HG03354 (cell line): ENCODE data around the gene FAM135A.
A peak's percentile ranks its signal among the peaks of the same experiment; 100 is the strongest.

ENCODE experiments used
- ATAC-seq: cut with Tn5 transposase; IDR thresholded peaks from one replicate; pipeline ENCODE4 v1.9.1; 2021; ENCODE audit warnings: mild to moderate bottlenecking; ENCODE audit not compliant: unreplicated experiment, poor library complexity, severe bottlenecking

FAM135A gene

GRCh38 chr6:70395301-70395672 is 18.0 kb upstream of the FAM135A start:
- no peak for ATAC-seq

DNA sequence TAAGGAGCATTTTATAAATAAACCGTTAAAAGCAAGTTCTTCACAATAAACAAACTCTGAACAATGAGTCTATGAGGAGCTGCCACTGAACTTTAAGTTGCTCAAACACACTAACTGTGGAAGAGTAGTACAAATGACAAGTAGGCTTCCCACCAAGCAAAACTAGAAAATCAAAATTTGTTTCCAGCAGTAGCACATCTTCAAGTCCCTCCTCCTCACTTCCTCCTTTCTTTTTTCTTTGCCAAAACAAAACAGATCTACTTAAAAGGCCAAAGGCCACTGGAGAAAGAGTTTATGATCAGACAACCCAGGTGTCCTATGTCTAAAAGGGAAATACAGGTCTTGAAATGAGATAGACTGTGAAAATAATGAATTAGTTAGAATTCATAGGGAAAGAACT is 17.1 kb upstream of the FAM135A start:
- ATAC-seq, result no peak

DNA sequence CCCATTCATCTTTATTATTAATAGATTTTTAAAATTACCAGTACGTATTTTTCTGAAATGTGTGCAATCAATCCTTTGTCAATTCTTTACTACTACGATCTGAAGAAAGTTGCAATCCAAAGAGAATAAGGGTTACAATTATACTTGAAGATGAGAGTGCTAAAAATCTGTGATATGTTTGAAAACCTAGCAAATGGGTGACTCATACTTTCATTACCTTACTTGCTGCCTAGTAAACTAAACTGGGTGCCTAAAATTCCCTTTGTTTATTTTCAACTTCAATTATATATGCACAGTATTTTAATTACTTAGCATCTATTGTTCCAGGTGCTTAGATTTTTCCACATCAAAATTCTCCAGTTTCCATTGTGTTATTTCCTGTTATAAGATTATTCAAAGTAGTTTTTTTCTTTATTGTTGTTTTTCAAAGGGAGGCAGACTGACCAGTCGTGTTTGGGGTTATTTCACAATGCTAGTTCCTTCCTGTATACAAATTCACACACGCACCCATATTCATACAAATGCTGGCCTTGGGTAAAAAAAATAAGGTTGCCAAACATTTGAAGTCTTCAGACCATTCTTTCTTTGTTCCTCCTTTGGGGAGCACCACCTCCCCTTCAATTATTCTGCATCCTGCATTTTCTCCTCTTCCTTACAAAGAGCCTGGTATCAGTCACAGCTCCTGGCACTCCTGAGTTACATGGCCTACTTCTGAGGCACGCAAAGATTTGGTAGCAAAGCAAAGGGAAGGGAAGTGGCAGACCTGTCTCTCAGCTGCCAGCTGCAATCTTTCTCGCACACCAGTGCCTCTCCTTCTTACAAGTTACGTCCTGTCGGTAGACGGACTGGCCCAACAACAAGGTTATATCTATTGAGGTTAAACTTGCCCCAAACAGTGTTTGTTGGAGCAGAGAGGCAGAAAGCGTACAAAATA is 16.2 kb upstream of the FAM135A start:
- peak; percentile 65 for ATAC-seq

GRCh38 chr6:70398783-70399728 is 14.3 kb upstream of the FAM135A start:
- peak; percentile 46 for ATAC-seq

DNA sequence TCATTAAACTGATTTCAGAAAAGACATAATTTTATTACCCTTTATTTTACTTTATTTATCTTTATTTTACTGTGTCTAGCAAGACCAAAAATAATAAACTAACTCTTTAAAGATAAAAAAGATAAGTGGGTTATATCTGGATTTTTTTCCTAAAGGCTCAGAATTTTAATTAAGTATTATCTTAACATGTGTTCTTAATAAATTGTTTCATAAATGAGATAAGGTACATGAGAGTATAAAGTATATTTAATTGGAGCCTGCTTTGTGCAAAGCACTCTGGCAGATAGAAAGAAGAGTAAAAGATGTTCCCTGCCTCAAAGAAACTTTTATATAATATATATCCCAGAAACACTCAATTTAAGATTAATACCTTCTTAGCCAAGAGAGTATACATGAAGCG is 8.7 kb upstream of the FAM135A start:
- no peak for ATAC-seq

DNA sequence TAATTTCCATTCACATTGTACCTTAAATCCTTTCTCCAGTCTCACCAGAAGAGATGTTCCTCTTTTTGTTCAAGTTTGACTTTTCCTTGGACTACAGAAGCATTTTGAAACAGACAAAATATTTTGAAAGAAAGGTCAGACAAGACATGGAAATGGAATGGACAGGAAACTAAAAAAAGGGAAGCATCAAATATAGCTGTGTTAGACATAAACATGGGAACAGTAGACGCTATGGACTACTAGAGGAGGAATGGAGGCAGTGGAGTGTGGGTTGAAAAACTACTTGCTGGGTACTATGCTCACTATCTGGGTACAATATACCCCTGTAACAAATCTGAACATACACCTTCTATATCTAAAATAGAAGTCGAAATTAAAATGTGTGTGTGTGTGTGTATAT is 4.1 kb upstream of the FAM135A start:
- no peak for ATAC-seq

DNA sequence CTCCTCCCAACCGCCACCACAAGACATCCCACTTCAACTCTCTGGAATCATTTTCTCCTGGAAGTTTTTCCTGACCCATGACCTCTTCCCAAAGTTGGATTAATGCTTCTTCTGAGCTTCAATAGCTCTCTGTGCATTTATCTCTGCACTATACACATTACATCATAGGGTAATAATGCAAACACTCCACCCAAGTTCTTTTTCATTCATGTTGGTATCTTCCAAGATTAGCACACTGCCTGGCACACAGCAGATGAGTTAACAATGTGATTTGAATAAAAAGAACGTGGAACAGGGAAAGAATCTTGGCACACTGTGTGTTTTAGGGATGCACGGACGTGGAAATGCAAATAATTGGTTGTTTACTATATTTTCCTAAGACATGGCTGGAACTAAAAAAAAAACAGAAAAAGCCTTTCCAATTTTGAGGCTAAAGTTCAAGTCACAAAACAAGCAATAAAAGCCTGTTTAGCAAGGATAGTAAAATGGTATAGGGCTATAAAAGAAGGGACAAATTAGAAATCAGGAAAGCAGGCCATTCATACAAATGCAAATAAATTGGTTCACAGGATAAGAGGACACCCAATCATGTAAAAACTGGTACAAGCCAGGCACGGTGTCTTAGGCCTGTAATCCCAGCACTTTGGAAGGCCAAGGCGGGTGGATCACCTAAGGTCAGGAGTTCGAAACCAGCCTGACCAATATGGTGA is 1.6 kb upstream of the FAM135A start:
- ATAC-seq, result no peak

- ATAC-seq, result peak; percentile 21
Observed at GRCh38 chr6:70412252-70413113, 825 bp upstream of the FAM135A start.

DNA sequence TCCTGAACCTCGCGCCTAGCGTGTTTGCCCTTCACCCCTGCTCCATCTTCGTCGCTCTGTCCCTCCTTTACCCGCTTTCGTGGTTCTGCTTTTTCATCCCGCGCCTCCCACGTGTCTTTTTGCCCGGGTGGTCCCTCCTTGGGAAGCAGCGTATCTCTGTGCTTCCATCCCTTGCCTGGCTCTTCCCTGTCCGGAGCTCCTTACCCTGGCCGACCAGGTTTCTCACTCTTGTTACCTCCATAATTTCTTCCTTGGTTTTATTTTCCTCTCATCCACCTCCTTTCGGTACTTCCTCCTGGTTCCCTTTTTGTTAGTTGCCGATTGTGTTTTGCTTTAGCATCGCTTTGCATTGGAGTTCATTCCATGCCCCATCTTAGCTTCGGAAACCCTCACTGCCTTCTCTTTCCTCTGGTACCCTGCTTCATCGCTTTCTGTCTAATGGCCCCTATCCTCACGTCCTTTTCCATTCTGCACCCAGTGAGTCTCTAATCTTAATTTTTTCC is 735 bp downstream of the FAM135A start:
- ATAC-seq, result no peak

GRCh38 chr6:70414813-70415212 is 1.5 kb downstream of the FAM135A start:
- ATAC-seq, result no peak

- no peak for ATAC-seq
Observed at GRCh38 chr6:70415247-70415646, 1.9 kb downstream of the FAM135A start.

GRCh38 chr6:70415660-70416059 is 2.4 kb downstream of the FAM135A start:
- no peak for ATAC-seq

DNA sequence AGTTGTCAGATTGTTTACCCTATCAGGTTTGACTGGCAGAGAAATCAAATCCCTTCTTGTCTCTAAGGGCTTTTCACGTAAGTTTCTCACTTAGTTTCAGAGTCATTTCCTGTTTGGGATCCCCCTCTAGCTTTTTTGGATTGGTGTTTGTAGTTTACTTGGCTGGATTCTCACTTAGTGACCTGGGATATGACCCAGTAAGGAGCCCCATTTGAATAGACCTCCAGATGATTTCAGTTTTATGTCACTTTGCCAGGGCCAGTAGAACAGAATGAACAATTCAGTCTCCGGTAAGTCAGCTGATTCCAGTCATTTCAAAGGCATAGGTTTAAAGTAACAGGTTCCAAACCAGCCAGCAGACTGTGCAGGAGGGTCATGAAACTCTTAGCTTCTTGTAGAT is 8.2 kb downstream of the FAM135A start:
- ATAC-seq, result no peak

DNA sequence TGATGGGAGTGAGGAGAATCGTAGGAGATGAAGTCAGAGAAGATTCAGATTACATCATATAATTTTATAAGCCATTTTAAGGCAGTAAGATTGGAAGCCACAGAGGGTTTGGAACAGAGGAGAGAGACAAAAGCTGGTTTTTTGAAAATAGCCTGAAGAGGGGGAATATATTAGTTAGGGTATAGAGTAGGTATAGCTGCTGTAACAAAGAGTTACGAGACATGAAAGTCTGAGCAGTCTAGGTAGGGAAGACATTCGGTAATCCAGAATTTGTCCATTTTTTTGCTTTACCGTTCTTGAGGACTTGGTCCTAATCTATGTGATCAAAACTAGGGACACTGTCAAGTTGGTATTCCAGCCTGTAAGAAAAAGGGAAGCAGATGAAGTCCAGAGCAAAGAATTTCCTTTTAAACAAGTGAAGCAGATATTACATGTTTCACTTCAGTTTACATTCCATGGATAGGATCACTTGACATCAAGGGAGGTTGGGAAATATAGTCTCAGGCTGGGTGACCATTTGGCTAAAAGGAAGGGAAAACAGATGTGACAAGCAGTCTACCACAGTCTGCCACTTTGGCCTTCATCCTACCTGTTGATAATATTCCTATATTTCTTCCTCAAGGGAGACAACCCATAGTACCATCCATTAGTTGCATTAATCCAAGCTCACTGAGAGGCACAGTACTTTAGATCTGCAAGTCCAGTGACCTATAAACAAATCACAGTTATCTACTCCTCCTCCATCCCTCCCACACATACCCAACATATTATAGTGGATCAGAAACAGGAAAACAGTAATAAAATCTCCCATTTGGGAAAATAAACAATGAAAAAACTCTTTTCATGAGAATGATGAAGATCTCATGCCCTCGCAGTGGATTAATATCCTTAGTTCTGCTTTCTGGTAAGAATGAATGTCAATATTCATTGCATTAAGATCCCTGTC is 10.2 kb downstream of the FAM135A start:
- no peak for ATAC-seq

GRCh38 chr6:70424291-70424690 is 11.0 kb downstream of the FAM135A start:
- no peak for ATAC-seq

- ATAC-seq, result no peak
Observed at GRCh38 chr6:70436320-70436719, 23.0 kb downstream of the FAM135A start.

DNA sequence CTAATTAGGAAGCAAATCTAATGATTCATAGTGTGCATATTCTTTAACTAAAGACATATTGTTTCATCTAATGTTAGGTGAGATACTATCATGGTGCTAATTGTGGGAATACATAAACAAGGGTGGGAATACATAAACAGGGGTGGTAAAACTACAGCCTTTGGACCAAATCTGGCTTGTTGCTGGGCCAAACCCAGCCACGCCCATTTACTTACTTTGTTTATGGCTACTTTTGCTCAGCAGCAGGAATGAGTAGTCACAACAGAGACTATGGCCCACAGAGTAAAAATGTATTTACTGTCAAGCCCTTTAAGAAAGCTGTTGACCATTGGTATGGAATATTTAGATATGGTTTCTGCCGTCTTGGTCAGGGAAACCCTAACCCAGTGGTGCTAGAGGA is 31.7 kb downstream of the FAM135A start:
- no peak for ATAC-seq
